Measurements from ENCODE around the gene ZNF518B.

ZNF518B gene

GRCh38 chr4:10502717-10503116 lies 45.5 kb upstream of the ZNF518B start:
- TF ChIP-seq, protein P1, sequence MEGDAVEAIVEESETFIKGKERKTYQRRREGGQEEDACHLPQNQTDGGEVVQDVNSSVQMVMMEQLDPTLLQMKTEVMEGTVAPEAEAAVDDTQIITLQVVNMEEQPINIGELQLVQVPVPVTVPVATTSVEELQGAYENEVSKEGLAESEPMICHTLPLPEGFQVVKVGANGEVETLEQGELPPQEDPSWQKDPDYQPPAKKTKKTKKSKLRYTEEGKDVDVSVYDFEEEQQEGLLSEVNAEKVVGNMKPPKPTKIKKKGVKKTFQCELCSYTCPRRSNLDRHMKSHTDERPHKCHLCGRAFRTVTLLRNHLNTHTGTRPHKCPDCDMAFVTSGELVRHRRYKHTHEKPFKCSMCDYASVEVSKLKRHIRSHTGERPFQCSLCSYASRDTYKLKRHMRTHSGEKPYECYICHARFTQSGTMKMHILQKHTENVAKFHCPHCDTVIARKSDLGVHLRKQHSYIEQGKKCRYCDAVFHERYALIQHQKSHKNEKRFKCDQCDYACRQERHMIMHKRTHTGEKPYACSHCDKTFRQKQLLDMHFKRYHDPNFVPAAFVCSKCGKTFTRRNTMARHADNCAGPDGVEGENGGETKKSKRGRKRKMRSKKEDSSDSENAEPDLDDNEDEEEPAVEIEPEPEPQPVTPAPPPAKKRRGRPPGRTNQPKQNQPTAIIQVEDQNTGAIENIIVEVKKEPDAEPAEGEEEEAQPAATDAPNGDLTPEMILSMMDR (IDR thresholded peaks at IDR 0.05; ENCODE audit: insufficient read depth, low read length, poor library complexity, severe bottlenecking) = no peak
- TF ChIP-seq EZH2phosphoT487 (conservative IDR thresholded peaks at IDR 0.05; ENCODE audit: low read length) = no peak
- H3K9me3 ChIP-seq (ENCODE audit: insufficient read depth, low read length) = peaks cover 17% of the 10 kb centered on the region; the same call in 1 of the 2 replicates
- H2AFZ ChIP-seq (ENCODE audit: low read depth, low read length, severe bottlenecking) = no peak overlapping the region

DNA sequence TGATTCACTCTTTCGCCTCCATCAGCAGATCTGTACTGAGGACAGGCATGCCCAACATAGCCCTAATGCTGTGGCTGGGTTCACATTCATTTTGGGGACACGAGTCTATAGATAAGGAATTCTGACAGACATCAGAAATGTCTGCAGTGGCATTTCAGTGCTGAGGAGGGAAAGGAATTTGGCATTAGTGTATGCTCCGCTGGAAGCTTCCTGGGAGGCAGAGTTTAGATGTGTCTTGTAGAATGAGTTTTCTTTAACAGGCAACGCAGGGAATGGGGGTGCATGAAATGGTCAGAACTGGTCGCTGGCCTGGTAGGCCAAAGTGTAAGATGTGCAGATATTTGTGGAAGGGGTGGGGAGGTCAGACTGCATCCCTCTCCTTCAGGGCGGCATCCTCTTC lies 43.5 kb upstream of the ZNF518B start:
- no peaks in the 10 kb centered on the region for H3F3A ChIP-seq (ENCODE audit: insufficient read depth)
- H3K27ac ChIP-seq (ENCODE audit: low read depth, low read length) = no peak overlapping the region
- no peaks in the 10 kb centered on the region for H3K9me2 ChIP-seq (replicated peaks; ENCODE audit: insufficient read depth, low read length)
- H3K27me3 ChIP-seq (ENCODE audit: low read length) = no peaks in the 10 kb centered on the region
- no peak overlapping the region for H3K4me3 ChIP-seq (ENCODE audit: insufficient read depth, low read length, poor library complexity, severe bottlenecking)
- H3K79me2 ChIP-seq (ENCODE audit: insufficient read depth, low read length) = no peaks in the 10 kb centered on the region
- peaks cover 7% of the 10 kb centered on the region; the same call in 1 of the 2 replicates for H3K9me3 ChIP-seq (ENCODE audit: insufficient read depth, low read length)
- no peaks in the 10 kb centered on the region for H4K20me1 ChIP-seq (ENCODE audit: low read depth, low read length)
- H2AFZ ChIP-seq (ENCODE audit: low read depth, low read length, severe bottlenecking) = no peak overlapping the region
- no peaks in the 10 kb centered on the region for H3K36me3 ChIP-seq (ENCODE audit: low read length)
- H3K9ac ChIP-seq (ENCODE audit: low read length) = no peak overlapping the region
- TF ChIP-seq EZH2phosphoT487 (conservative IDR thresholded peaks at IDR 0.05; ENCODE audit: low read length) = no peak
- TF ChIP-seq, protein P1 (IDR thresholded peaks at IDR 0.05; ENCODE audit: insufficient read depth, low read length, poor library complexity, severe bottlenecking) = no peak
- H3K4me2 ChIP-seq (ENCODE audit: low read depth, low read length, poor library complexity, severe bottlenecking) = no peak overlapping the region

More at GRCh38 chr4:10502717-10503116, 45.5 kb upstream of the ZNF518B start:
- no peak overlapping the region for H3K9ac ChIP-seq (ENCODE audit: low read length)
- no peaks in the 10 kb centered on the region for H3K27me3 ChIP-seq (ENCODE audit: low read length)
- no peak overlapping the region for H3K27ac ChIP-seq (ENCODE audit: low read depth, low read length)
- H3K36me3 ChIP-seq (ENCODE audit: low read length) = no peaks in the 10 kb centered on the region
- no peaks in the 10 kb centered on the region for H3K79me2 ChIP-seq (ENCODE audit: insufficient read depth, low read length)
- no peak overlapping the region for H3K4me2 ChIP-seq (ENCODE audit: low read depth, low read length, poor library complexity, severe bottlenecking)
- H3K9me2 ChIP-seq (replicated peaks; ENCODE audit: insufficient read depth, low read length) = no peaks in the 10 kb centered on the region
- H4K20me1 ChIP-seq (ENCODE audit: low read depth, low read length) = no peaks in the 10 kb centered on the region
- no peaks in the 10 kb centered on the region for H3F3A ChIP-seq (ENCODE audit: insufficient read depth)
- no peak overlapping the region for H3K4me3 ChIP-seq (ENCODE audit: insufficient read depth, low read length, poor library complexity, severe bottlenecking)

DNA sequence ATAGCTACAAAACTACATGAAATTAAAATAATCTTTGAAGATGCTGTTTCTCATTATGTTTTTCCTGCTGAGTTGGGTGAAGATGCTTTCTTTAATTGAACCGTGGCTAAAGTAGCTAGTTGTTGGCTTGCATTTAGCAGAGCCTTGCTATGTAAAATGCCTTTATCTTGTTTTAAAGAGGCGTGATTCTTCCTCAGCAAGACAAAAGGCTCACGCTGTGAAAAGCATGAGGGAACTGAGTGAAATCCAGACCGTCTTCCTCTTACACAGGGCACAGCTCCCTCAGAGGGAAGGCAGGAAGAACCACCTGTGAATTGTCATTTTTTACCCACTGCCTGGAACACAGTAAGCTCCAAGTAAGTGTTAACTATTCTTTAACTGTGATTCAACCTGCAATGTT lies 39.0 kb upstream of the ZNF518B start:
- Histone ChIP-seq H3K9ac (ENCODE audit: low read length) (no peak overlapping the region), H3K9me2 (replicated peaks; ENCODE audit: insufficient read depth, low read length) (no peaks in the 10 kb centered on the region), H3K79me2 (ENCODE audit: insufficient read depth, low read length) (no peaks in the 10 kb centered on the region), H3K4me3 (ENCODE audit: insufficient read depth, low read length, poor library complexity, severe bottlenecking) (no peak overlapping the region), H4K20me1 (ENCODE audit: low read depth, low read length) (no peaks in the 10 kb centered on the region), H3K9me3 (ENCODE audit: insufficient read depth, low read length) (no peaks in the 10 kb centered on the region), H3K27ac (ENCODE audit: low read depth, low read length) (no peak overlapping the region), H3K27me3 (ENCODE audit: low read length) (no peaks in the 10 kb centered on the region), H2AFZ (ENCODE audit: low read depth, low read length, severe bottlenecking) (no peak overlapping the region), H3K36me3 (ENCODE audit: low read length) (no peaks in the 10 kb centered on the region), H3K4me2 (ENCODE audit: low read depth, low read length, poor library complexity, severe bottlenecking) (no peak overlapping the region), H3F3A (ENCODE audit: insufficient read depth) (no peaks in the 10 kb centered on the region)
- TF ChIP-seq, protein P1 (IDR thresholded peaks at IDR 0.05; ENCODE audit: insufficient read depth, low read length, poor library complexity, severe bottlenecking) = no peak
- no peak for TF ChIP-seq EZH2phosphoT487 (conservative IDR thresholded peaks at IDR 0.05; ENCODE audit: low read length)

Measured in SU-DHL-6 (cell line).